ENCODE measurements around the gene ROR2. TPM values are rescaled to one million over a fixed set of nuclear protein-coding genes. Genes with fewer than 3 reads are reported as not detected.

ROR2 gene
- total and polyA plus RNA-seq, 2 experiments from 2014 or later: 7.1 to 12.9 TPM

- H3K9ac ChIP-seq: no peak overlapping the region
- no peak for DNase-seq
- WGBS, 2 experiments (ENCODE audit: low coverage in 1 of 2, low lambda C conversion rate in 2 of 2, missing lambda C conversion rate in 2 of 2): 27 to 38% methylated on average over 3 of the region's 3 CpGs
- H3K9me2 ChIP-seq (ENCODE audit: insufficient read depth): no peaks in the 10 kb centered on the region
- no peaks in the 10 kb centered on the region for H3K36me3 ChIP-seq (ENCODE audit: low read depth)
- H3K9me3 ChIP-seq (ENCODE audit: low read depth): no peaks in the 10 kb centered on the region
- H3K27me3 ChIP-seq (replicated peaks; ENCODE audit: insufficient read depth): no peaks in the 10 kb centered on the region
- no peaks in the 10 kb centered on the region for H3F3A ChIP-seq (ENCODE audit: insufficient read depth)
- peaks cover 26% of the 10 kb centered on the region for H3K79me2 ChIP-seq (ENCODE audit: insufficient read depth)
- TF ChIP-seq EZH2phosphoT487 (IDR thresholded peaks at IDR 0.05; ENCODE audit: insufficient read depth, low read depth): no peak
- TF ChIP-seq EZH2 (IDR thresholded peaks at IDR 0.05; ENCODE audit: insufficient read depth, poor library complexity, severe bottlenecking): no peak
- H3K4me3 ChIP-seq: no peak overlapping the region
- in situ Hi-C loops (cut with MboI): no loop called here
- no peak overlapping the region for H3K4me2 ChIP-seq (ENCODE audit: unreplicated experiment)
- no peaks in the 10 kb centered on the region for H4K20me1 ChIP-seq (ENCODE audit: insufficient read depth)
- peak overlapping the region; percentile 58; the same call in 1 of the 2 replicates for H2AFZ ChIP-seq
- no peak overlapping the region for H3K27ac ChIP-seq
- H3K4me1 ChIP-seq (ENCODE audit: insufficient read depth): peaks cover 28% of the 10 kb centered on the region
These were observed 49.2 kb downstream of the ROR2 start for GRCh38 chr9:91900797-91901177.

- Histone ChIP-seq H3K4me2 (ENCODE audit: unreplicated experiment) (no peak overlapping the region), H3K4me1 (ENCODE audit: insufficient read depth) (peaks cover 28% of the 10 kb centered on the region), H3K79me2 (ENCODE audit: insufficient read depth) (peaks cover 27% of the 10 kb centered on the region), H3K9ac (no peak overlapping the region), H4K20me1 (ENCODE audit: insufficient read depth) (no peaks in the 10 kb centered on the region), H3K9me3 (ENCODE audit: low read depth) (no peaks in the 10 kb centered on the region), H3F3A (ENCODE audit: insufficient read depth) (no peaks in the 10 kb centered on the region), H2AFZ (peak overlapping the region; percentile 58; the same call in 1 of the 2 replicates), H3K36me3 (ENCODE audit: low read depth) (no peaks in the 10 kb centered on the region), H3K27me3 (replicated peaks; ENCODE audit: insufficient read depth) (no peaks in the 10 kb centered on the region), H3K27ac (no peak overlapping the region), H3K4me3 (no peak overlapping the region), H3K9me2 (ENCODE audit: insufficient read depth) (no peaks in the 10 kb centered on the region)
- DNase-seq: peak; percentile 19
- in situ Hi-C loops (cut with MboI): no loop called here
- WGBS, 2 experiments (ENCODE audit: low coverage in 1 of 2, low lambda C conversion rate in 2 of 2, missing lambda C conversion rate in 2 of 2): 37 to 44% methylated on average over 32 of the region's 32 CpGs
- TF ChIP-seq EZH2 (IDR thresholded peaks at IDR 0.05; ENCODE audit: insufficient read depth, poor library complexity, severe bottlenecking) (no peak), EZH2phosphoT487 (IDR thresholded peaks at IDR 0.05; ENCODE audit: insufficient read depth, low read depth) (no peak)
These were observed 49.8 kb downstream of the ROR2 start for GRCh38 chr9:91900055-91900796.

- H4K20me1 ChIP-seq (ENCODE audit: insufficient read depth): no peaks in the 10 kb centered on the region
- no peak for TF ChIP-seq EZH2 (IDR thresholded peaks at IDR 0.05; ENCODE audit: insufficient read depth, poor library complexity, severe bottlenecking)
- no peak for TF ChIP-seq EZH2phosphoT487 (IDR thresholded peaks at IDR 0.05; ENCODE audit: insufficient read depth, low read depth)
- no peak overlapping the region for H3K27ac ChIP-seq
- H3K36me3 ChIP-seq (ENCODE audit: low read depth): no peaks in the 10 kb centered on the region
- in situ Hi-C loops (cut with MboI): no loop called here
- peaks cover 28% of the 10 kb centered on the region for H3K4me1 ChIP-seq (ENCODE audit: insufficient read depth)
- H3K4me3 ChIP-seq: no peak overlapping the region
- no peak for DNase-seq
- H3F3A ChIP-seq (ENCODE audit: insufficient read depth): no peaks in the 10 kb centered on the region
- H2AFZ ChIP-seq: no peak overlapping the region
- H3K9me3 ChIP-seq (ENCODE audit: low read depth): no peaks in the 10 kb centered on the region
- no peak overlapping the region for H3K9ac ChIP-seq
- no peaks in the 10 kb centered on the region for H3K27me3 ChIP-seq (replicated peaks; ENCODE audit: insufficient read depth)
- no peak overlapping the region for H3K4me2 ChIP-seq (ENCODE audit: unreplicated experiment)
- 86 to 87% methylated on average over 9 of the region's 9 CpGs for WGBS, 2 experiments (ENCODE audit: low coverage in 1 of 2, low lambda C conversion rate in 2 of 2, missing lambda C conversion rate in 2 of 2)
- peaks cover 26% of the 10 kb centered on the region for H3K79me2 ChIP-seq (ENCODE audit: insufficient read depth)
- no peaks in the 10 kb centered on the region for H3K9me2 ChIP-seq (ENCODE audit: insufficient read depth)
These were observed 50.4 kb downstream of the ROR2 start for GRCh38 chr9:91899594-91899993.

GRCh38 chr9:91899219-91899563 lies 50.8 kb downstream of the ROR2 start:
- no peak overlapping the region for H3K4me2 ChIP-seq (ENCODE audit: unreplicated experiment)
- no peak overlapping the region for H3K4me3 ChIP-seq
- H3K27ac ChIP-seq: no peak overlapping the region
- WGBS, 2 experiments (ENCODE audit: low coverage in 1 of 2, low lambda C conversion rate in 2 of 2, missing lambda C conversion rate in 2 of 2): 80 to 90% methylated on average over 2 of the region's 2 CpGs
- no peaks in the 10 kb centered on the region for H3F3A ChIP-seq (ENCODE audit: insufficient read depth)
- no peaks in the 10 kb centered on the region for H3K27me3 ChIP-seq (replicated peaks; ENCODE audit: insufficient read depth)
- H3K79me2 ChIP-seq (ENCODE audit: insufficient read depth): peaks cover 26% of the 10 kb centered on the region
- peaks cover 28% of the 10 kb centered on the region for H3K4me1 ChIP-seq (ENCODE audit: insufficient read depth)
- TF ChIP-seq EZH2 (IDR thresholded peaks at IDR 0.05; ENCODE audit: insufficient read depth, poor library complexity, severe bottlenecking) (no peak), EZH2phosphoT487 (IDR thresholded peaks at IDR 0.05; ENCODE audit: insufficient read depth, low read depth) (no peak)
- H3K9me3 ChIP-seq (ENCODE audit: low read depth): no peaks in the 10 kb centered on the region
- no peak overlapping the region for H2AFZ ChIP-seq
- H3K9me2 ChIP-seq (ENCODE audit: insufficient read depth): no peaks in the 10 kb centered on the region
- H4K20me1 ChIP-seq (ENCODE audit: insufficient read depth): no peaks in the 10 kb centered on the region
- no peak overlapping the region for H3K9ac ChIP-seq
- in situ Hi-C loops (cut with MboI): no loop called here
- DNase-seq: no peak
- no peaks in the 10 kb centered on the region for H3K36me3 ChIP-seq (ENCODE audit: low read depth)

Measured in GM23248 (cell line).